Body of pancreas (tissue), 4 donors: ENCODE results near the gene DCHS1. TPM values are rescaled to one million over a fixed set of nuclear protein-coding genes. Genes with fewer than 3 reads are reported as not detected.

Experiments
- ATAC-seq: fragments of 150-250 bp; one replicate; pipeline ENCODE4 v1.9.1; 2016
- DNase-seq, 4 donors: peaks; one replicate each; pipeline ENCODE4 v3.0.0-alpha.2; 2019
- H3K27ac ChIP-seq, 4 donors: fragments of 200-600 bp; sonication (generic); 1 replicate in 3 of 4; 2 replicates in 1 of 4; pipeline versions ENCODE4 v1.5.1 to v1.6.1; 2016 to 2019; ENCODE audit warnings: mild to moderate bottlenecking in 1 of 4, mixed read lengths in 1 of 4, moderate library complexity in 1 of 4
- H3K27me3 ChIP-seq, 2 donors: fragments of 200-600 bp; sonication (generic); one replicate each; pipeline ENCODE4 v1.6.0; 2016; ENCODE audit warnings: mild to moderate bottlenecking in 1 of 2
- H3K36me3 ChIP-seq, 2 donors: fragments of 200-600 bp; sonication (generic); replicated peaks in 1 of 2; 2 replicates each; pipeline ENCODE4 v1.5.1; 2016; ENCODE audit warnings: low read depth in 2 of 2; ENCODE audit not compliant: insufficient read depth in 1 of 2
- H3K4me1 ChIP-seq: fragments of 200-600 bp; sonication (generic); one replicate; pipeline ENCODE4 v1.6.0; 2016
- H3K4me3 ChIP-seq, 2 donors: fragments of 200-600 bp; sonication (generic); 1 replicate in 1 of 2; 2 replicates in 1 of 2; pipeline ENCODE4 v1.5.1; 2016 to 2019
- H3K9me3 ChIP-seq, 3 donors: fragments of 200-600 bp; sonication (generic); 1 replicate in 2 of 3; 2 replicates in 1 of 3; pipeline ENCODE4 v1.5.1; 2016
- POLR2A ChIP-seq, 3 donors: fragments of 450-650 bp; IDR thresholded peaks; one replicate each; pipeline ENCODE4 v1.6.1; 2016; ENCODE audit warnings: antibody characterized with exemption in 3 of 3, mild to moderate bottlenecking in 2 of 3
- WGBS, 2 donors: methylation state at CpG; one replicate each; pipeline ENCODE4 v1.1.5; 2017; 5-methylcytosine and 5-hydroxymethylcytosine counted together
- intact Hi-C: fragments of 100-400 bp; cut with DNase I; formaldehyde crosslinking; loops from one replicate; pipeline ENCODE4 v1.15.1; 2023
- total RNA-seq, 2 donors: library from RNA; depleted of rRNA; stranded (reverse); fragments of >200 nt; gene quantifications; one replicate each; pipeline ENCODE4 v1.1.0, GENCODE V29; 2016
- TF ChIP-seq, protein P1 (sequence below), 7 experiments: fragments of 450-650 bp in 4 of 7; fragments of 200-600 bp in 3 of 7; sonication (generic) in 3 of 7; IDR thresholded peaks; one replicate each; pipeline ENCODE4 v1.5.1; 2016 to 2019; ENCODE audit warnings: antibody characterized with exemption in 7 of 7

DCHS1 gene
- total RNA-seq, 2 donors from 2014 or later, result 6.0 to 10.9 TPM

DNA sequence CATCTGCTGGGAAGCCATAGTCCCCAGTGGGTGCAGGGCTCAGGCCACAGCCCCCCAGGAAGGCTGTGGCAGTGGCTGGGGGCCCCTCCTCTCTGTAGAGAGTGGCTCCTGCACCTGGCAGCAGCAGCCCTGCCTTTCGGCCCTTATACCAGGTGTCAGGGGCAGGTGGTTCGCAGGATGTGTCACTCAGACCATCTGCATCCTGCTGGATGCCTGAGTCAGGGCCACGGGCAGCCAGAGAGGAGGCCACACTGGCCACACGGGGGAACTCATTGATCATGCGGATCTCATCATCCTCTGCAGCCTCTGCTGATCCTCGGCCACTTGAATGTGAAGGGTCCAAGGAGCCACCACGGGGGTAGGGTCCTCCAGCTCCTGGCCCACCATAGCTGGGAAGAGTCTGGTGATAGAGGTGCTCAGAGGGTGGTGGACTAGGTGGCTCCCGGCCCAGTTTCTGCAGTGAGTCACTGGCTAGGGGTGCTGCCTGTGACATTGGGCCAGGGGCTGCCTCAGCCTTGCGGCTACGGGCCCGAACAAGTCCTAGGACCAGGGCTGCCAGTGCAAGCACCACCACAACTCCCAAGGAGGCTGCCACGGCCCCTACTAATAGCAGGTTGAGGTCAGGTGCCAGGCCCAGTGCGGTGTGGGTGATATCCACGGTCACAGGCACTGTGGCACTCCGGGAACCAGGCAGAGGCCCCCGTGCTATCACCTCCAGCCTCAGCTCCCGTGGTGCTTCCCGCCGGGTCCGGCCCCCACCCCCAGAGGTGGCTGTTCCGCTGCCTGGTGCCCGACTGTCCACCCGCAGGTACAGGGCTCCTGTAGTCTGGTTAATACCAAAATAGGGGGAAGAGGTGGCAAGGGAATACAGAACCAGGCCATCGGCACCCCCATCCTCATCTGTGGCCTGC is 33.1 kb downstream of the DCHS1 start:
- H3K4me1 ChIP-seq, result peaks cover 25% of the 10 kb centered on the region
- WGBS, 2 donors, result 89 to 90% methylated on average over 15 to 24 of the region's 24 CpGs
- no peak for DNase-seq
- H3K9me3 ChIP-seq, result no peaks in the 10 kb centered on the region
- no peak for TF ChIP-seq POLR2A (IDR thresholded peaks at IDR 0.05)
- TF ChIP-seq, protein P1, sequence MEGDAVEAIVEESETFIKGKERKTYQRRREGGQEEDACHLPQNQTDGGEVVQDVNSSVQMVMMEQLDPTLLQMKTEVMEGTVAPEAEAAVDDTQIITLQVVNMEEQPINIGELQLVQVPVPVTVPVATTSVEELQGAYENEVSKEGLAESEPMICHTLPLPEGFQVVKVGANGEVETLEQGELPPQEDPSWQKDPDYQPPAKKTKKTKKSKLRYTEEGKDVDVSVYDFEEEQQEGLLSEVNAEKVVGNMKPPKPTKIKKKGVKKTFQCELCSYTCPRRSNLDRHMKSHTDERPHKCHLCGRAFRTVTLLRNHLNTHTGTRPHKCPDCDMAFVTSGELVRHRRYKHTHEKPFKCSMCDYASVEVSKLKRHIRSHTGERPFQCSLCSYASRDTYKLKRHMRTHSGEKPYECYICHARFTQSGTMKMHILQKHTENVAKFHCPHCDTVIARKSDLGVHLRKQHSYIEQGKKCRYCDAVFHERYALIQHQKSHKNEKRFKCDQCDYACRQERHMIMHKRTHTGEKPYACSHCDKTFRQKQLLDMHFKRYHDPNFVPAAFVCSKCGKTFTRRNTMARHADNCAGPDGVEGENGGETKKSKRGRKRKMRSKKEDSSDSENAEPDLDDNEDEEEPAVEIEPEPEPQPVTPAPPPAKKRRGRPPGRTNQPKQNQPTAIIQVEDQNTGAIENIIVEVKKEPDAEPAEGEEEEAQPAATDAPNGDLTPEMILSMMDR (IDR thresholded peaks at IDR 0.05), result no peak
- H3K27me3 ChIP-seq, result no peaks in the 10 kb centered on the region
- H3K27ac ChIP-seq, result no peak overlapping the region
- no peak for ATAC-seq
- intact Hi-C loops, result loop anchor here (10.0 kb wide), 1 partner anchor 52 kb away; no protein-coding TSS in a partner anchor
- no peaks in the 10 kb centered on the region for H3K36me3 ChIP-seq
- H3K4me3 ChIP-seq, result no peak overlapping the region

GRCh38 chr11:6621711-6622211 is 33.8 kb downstream of the DCHS1 start:
- no peaks in the 10 kb centered on the region for H3K27me3 ChIP-seq
- DNase-seq, result no peak
- 79 to 81% methylated on average over 7 to 15 of the region's 16 CpGs for WGBS, 2 donors
- no peak for ATAC-seq
- H3K9me3 ChIP-seq, result no peaks in the 10 kb centered on the region
- no peak overlapping the region for H3K27ac ChIP-seq
- intact Hi-C loops, result loop anchor here (10.0 kb wide), 1 partner anchor 53 kb away; no protein-coding TSS in a partner anchor
- peaks cover 25% of the 10 kb centered on the region for H3K4me1 ChIP-seq
- TF ChIP-seq, protein P1 (IDR thresholded peaks at IDR 0.05), result no peak
- no peak for TF ChIP-seq POLR2A (IDR thresholded peaks at IDR 0.05)
- H3K36me3 ChIP-seq, result no peaks in the 10 kb centered on the region
- H3K4me3 ChIP-seq, result no peak overlapping the region

GRCh38 chr11:6620636-6621035 is 35.0 kb downstream of the DCHS1 start:
- no peak overlapping the region for H3K27ac ChIP-seq
- TF ChIP-seq POLR2A (IDR thresholded peaks at IDR 0.05), result no peak
- TF ChIP-seq, protein P1 (IDR thresholded peaks at IDR 0.05), result no peak
- no peak overlapping the region for H3K4me3 ChIP-seq
- no peaks in the 10 kb centered on the region for H3K36me3 ChIP-seq
- no peak for ATAC-seq
- H3K9me3 ChIP-seq, result no peaks in the 10 kb centered on the region
- 78 to 96% methylated on average over 1 of the region's 1 CpG for WGBS, 2 donors
- peaks cover 25% of the 10 kb centered on the region for H3K4me1 ChIP-seq
- intact Hi-C loops, result loop anchor here (10.0 kb wide), 1 partner anchor 54 kb away; no protein-coding TSS in a partner anchor
- DNase-seq, result no peak
- no peaks in the 10 kb centered on the region for H3K27me3 ChIP-seq

DNA sequence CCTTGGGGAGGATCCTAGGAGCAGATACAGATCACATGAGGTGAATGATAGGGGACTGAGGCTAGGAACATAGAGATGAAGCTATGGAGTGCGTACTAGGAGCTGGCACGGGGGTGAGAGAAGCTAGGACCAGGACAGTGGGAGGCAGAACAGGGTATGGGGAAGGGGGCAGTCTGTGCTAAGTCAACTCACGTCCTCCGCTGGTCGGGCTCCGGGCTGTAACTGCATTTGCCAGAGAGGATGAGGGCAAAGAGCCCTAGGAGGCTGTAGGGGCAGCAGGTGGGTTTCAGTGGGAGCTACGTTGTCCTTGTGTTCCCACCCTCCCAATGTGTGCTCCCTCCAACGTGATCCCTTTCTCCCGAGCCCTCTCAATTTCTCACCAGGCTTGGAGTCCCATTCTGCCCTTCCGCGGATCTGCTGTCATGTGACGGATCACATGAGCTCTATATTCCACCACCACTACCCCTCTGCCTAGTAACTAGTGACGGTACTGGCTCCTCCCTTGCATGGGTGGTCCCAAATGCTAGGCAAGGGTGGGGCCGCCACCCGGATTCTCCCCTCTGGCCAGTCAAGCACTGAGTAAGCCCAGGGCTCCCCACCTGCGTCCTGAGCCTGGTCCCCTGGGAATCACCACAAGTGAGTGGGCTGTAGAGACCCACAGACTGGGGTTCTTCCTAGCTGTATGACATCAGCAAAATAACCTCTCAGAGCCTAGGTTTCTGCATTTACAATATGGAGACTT is 36.4 kb downstream of the DCHS1 start, which contains the start of gene TPP1:
Gene TPP1, minus strand, starts transcription at position 419 of the 742 bp plus-strand sequence. Its CDS starts 22 bp downstream, at position 397.
- intact Hi-C loops, result no loop called here
- Histone ChIP-seq H3K36me3 (peaks cover 0 to 2% of the 10 kb centered on the region in 2 donors), H3K4me3 (peak within 1 kb of the TSS; percentile 43 to 62), H3K4me1 (peaks cover 19% of the 10 kb centered on the region), H3K27ac (peak within 1 kb of the TSS; percentile 66 to 80 (median 68)), H3K27me3 (no peaks in the 10 kb centered on the region), H3K9me3 (no peaks in the 10 kb centered on the region)
- 0% methylated on average over 14 to 16 of the region's 16 CpGs for WGBS, 2 donors
- ATAC-seq (peak; percentile 98), DNase-seq (peak; percentile 91 to 96 (median 94))
- TF ChIP-seq, protein P1 (IDR thresholded peaks at IDR 0.05), result peak in 2 of 7 experiments; percentile 4 to 15
- TF ChIP-seq POLR2A (IDR thresholded peaks at IDR 0.05), result peak in 2 of 3 donors; percentile 70 to 79
